ENCODE data around the gene ATP11A.
"Not testable (repeated sequence)": the region's sequence is repeated elsewhere in the genome, so short reads cannot be mapped to it uniquely, and the experiment has no call there.

Gene ATP11A

DNA sequence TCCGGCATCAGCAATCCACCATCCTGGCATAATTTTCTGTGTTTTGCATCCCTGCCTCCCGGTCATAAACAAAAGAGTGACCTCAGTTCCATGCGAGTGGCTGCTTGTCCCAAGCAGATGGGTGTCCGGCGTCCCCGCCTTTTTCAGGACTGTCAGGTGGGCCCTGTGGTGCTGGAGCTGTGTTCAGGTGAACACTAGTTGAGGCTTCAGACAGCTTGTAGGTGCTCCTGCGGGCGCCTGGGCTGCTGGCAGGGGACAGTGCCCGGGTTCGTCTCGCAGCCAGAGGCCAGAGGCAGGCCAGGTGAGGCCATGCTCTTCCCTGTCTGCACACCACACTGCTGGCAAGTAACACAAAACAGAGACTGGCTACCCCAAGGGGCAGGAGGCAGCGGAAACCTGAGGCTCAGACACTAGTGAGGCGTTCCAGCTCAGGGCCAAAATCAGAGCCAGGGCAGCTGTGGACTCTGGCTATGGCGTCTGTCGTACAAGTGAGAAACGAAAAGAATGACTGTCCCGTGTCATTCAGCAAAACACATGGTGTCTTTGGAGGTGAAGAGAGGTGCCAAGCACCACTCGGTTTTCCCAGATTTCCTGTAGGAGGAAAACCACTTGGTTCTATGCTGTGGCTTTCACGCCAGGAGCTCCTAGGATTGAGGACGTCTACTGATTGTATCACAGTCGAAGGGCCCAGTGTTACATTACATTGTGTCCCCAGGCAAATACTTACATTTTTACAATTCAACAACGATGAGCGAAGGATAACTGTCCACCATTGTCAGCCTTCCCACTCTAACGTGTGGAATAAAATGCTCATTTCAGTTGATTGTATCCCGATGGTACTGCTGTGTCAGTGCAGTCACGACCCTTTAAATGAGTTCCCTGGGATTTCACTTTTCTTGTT is 104.0 kb downstream of the ATP11A start:
- FAIRE-seq (no peak), DNase-seq (ENCODE audit: insufficient read length, low spot score) (no peak)
- TF ChIP-seq, protein P1, sequence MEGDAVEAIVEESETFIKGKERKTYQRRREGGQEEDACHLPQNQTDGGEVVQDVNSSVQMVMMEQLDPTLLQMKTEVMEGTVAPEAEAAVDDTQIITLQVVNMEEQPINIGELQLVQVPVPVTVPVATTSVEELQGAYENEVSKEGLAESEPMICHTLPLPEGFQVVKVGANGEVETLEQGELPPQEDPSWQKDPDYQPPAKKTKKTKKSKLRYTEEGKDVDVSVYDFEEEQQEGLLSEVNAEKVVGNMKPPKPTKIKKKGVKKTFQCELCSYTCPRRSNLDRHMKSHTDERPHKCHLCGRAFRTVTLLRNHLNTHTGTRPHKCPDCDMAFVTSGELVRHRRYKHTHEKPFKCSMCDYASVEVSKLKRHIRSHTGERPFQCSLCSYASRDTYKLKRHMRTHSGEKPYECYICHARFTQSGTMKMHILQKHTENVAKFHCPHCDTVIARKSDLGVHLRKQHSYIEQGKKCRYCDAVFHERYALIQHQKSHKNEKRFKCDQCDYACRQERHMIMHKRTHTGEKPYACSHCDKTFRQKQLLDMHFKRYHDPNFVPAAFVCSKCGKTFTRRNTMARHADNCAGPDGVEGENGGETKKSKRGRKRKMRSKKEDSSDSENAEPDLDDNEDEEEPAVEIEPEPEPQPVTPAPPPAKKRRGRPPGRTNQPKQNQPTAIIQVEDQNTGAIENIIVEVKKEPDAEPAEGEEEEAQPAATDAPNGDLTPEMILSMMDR (IDR thresholded peaks at IDR 0.05; ENCODE audit: insufficient read depth, missing control alignments): no peak

DNA sequence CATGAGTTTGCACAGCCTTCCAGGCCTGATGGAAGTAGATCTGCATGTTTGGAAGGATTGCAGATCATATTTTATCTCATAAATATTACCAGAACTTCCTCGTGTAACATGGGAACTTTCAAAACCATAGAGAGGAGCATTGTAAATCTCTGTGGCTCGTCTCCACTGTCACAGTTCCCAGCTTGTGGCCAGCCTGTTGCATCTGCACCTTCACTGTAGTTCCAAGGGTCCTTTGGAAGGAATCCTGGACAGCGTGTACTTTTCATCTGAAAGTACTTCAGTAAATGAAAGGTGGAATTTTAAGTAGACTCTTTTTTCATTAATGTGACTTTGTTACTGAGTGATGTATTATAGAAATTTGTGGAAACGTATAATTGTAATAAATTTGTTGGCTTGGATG is 105.4 kb downstream of the ATP11A start:
- TF ChIP-seq, protein P1 (IDR thresholded peaks at IDR 0.05; ENCODE audit: insufficient read depth, missing control alignments): no peak
- FAIRE-seq: no peak
- DNase-seq (ENCODE audit: insufficient read length, low spot score): no peak

DNA sequence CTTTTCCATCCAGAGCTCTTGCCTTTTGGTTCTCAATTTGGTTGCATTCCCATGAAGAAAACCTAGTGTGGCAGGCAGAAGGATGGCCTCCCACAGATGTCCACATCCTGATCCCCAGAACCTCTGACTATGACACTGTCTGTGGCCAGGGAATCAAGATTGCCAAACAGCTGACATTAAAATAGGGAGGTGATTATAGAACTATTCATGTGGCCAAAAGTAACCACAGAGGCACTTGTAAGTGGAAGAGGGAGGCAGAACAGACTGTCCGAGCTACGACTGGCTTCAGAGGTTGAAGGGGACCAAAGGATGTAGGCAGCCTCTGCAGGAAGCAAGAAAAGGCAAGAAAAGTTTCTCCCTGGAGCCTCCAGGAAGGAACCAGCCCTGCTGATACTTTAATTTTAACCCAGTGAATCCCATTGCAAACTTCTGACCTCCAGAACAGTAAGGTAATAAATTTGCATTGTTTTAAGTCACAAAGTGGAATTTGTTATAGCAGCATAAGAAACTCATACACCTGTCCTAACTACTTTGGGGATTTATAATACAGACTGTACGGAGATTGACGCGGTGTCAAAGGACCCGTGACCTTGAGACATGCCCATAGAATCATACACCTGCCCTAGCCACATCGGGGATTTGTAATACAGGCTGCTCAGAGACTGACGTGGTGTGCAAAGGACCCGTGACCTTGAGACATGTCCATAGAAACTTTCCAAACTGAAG is 106.5 kb downstream of the ATP11A start:
- TF ChIP-seq, protein P1 (IDR thresholded peaks at IDR 0.05; ENCODE audit: insufficient read depth, missing control alignments): no peak
- no peak for DNase-seq (ENCODE audit: insufficient read length, low spot score)
- no peak for FAIRE-seq

- DNase-seq (ENCODE audit: insufficient read length, low spot score) (no peak), FAIRE-seq (no peak)
- TF ChIP-seq, protein P1 (IDR thresholded peaks at IDR 0.05; ENCODE audit: insufficient read depth, missing control alignments): no peak
Observed at GRCh38 chr13:112799394-112799793, 109.6 kb downstream of the ATP11A start.

DNA sequence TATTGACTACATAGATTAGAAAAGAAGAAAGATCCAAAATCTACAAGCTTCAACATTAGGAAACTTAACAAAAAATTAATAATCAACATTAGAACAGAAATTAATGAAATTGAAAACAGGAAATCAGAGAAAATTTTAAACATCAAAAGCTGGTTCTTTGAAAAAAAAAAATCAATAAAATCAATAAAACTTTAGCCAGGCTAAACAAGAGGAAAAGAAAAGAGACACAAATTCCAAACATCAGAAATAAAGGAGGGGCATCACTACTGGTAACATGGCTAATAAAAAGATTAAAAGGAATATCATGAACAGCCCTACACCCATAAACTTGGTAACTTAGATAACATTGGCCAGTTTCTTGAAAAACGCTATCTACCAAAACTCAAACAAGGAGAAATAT is 110.2 kb downstream of the ATP11A start:
- TF ChIP-seq, protein P1 (IDR thresholded peaks at IDR 0.05; ENCODE audit: insufficient read depth, missing control alignments): no peak
- no peak for FAIRE-seq
- no peak for DNase-seq (ENCODE audit: insufficient read length, low spot score)

- not testable (repeated sequence) for FAIRE-seq; DNase-seq (ENCODE audit: insufficient read length, low spot score)
Observed at GRCh38 chr13:112800807-112801206, 111.0 kb downstream of the ATP11A start.

DNA sequence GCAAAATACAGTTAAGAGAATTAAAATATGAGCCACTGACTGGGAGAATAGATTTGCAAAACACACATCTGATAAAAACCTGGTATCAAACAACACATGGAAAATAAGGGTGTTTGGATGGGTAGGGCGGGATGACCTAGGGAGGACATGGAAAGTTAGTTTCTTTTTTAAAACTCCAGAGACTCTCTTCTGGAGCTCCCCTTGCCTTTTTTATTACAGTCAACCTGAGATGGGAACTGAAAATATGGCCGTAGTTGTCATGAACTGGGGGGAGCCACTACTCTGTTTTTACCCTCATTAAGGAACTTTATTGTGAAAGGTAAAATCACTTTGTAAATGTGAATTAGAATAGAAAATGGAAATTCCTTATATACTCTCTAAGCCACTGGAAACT is 113.0 kb downstream of the ATP11A start:
- FAIRE-seq (no peak), DNase-seq (ENCODE audit: insufficient read length, low spot score) (no peak)
- TF ChIP-seq, protein P1 (IDR thresholded peaks at IDR 0.05; ENCODE audit: insufficient read depth, missing control alignments): no peak
